ENCODE measurements around the gene TVP23B.
"Not testable (repeated sequence)": the region's sequence is repeated elsewhere in the genome, so short reads cannot be mapped to it uniquely, and the experiment has no call there.

The TVP23B gene

DNA sequence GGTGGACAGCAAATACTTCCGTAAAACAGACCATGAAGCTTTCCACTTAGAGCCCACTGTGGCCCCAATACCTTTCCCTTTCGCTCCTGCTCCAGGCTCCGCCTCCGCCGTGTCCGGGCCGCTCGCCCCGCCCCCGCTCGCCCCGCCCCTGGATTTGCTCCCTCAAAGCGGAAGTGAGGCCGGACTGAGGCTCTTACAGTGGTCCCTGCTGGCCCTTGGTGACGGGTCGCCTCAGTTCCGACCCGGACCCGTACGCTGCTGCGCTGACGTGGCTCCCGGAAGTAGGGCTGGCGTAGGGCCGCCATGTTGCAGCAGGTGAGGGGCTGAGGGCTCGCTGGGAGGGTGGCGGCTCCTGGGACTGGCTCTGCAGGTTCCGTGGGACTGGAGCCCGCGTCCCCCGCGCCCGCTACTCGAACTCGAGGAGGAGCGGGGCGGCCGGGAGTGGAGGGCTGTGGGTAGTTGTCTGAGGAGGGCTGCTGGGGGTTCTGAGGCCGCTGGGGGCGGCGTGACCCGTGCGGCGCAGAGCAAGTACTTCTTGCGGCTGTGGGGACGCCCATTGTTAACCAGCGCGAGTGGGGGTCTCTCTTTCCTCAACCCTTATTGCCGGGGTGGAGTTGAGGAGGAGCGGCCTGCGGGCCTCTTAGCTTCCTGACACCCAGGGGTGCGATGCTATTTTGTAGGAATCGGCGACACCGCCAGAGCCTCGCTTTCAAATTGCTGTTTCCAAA lies at the start of gene TVP23B:
Gene TVP23B, plus strand, starts transcription at position 193 of the 728 bp plus-strand sequence. Its CDS starts 111 bp downstream, at position 304.
- DNase-seq (ENCODE audit: low read depth), result peak; percentile 93
- H3K4me3 ChIP-seq (replicated peaks; ENCODE audit: low read depth, low read length), result peak within 1 kb of the TSS; percentile 58

DNA sequence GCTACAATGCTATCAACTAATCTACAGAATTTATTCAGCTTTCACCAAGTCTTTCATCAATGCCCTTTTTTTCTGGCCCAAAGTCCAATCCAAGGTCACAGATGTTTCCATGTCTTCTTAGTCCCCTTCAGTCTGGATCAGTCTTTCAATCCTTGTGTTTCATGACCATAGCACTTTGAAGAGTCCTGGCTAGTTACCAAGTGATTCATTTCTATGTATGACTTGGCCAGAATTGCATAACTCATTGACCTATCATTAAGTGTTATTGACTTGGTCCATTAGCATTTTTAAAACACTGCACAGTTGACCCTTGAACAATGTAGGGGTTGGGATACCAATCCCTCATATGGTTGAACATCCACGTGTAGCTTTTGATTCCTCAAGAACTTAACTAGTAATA lies 48.5 kb upstream of the TVP23B start:
- peak; percentile 26 for DNase-seq (ENCODE audit: low read depth)
- H3K4me3 ChIP-seq (replicated peaks; ENCODE audit: low read depth, low read length), result not testable (repeated sequence)

DNA sequence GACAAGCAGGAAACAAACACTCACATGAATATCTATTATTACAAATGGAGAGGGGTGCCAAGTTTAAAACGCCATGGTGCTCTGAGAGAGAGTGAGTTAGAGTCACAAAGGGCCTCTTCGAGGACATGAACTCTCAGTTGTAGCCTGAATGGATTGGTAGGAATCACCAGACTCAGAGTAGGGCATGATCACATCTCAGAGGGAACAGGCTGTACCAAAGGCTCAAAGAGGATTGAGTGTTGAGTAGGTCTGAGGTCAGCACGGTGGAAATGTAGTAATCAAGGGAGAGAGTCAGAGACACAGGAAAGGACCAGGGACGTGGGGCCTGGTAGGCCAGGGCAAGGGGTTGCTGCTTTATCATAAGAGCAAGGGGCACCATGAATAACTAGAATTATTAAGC lies 47.6 kb upstream of the TVP23B start:
- DNase-seq (ENCODE audit: low read depth), result peak; percentile 16
- not testable (repeated sequence) for H3K4me3 ChIP-seq (replicated peaks; ENCODE audit: low read depth, low read length)

DNA sequence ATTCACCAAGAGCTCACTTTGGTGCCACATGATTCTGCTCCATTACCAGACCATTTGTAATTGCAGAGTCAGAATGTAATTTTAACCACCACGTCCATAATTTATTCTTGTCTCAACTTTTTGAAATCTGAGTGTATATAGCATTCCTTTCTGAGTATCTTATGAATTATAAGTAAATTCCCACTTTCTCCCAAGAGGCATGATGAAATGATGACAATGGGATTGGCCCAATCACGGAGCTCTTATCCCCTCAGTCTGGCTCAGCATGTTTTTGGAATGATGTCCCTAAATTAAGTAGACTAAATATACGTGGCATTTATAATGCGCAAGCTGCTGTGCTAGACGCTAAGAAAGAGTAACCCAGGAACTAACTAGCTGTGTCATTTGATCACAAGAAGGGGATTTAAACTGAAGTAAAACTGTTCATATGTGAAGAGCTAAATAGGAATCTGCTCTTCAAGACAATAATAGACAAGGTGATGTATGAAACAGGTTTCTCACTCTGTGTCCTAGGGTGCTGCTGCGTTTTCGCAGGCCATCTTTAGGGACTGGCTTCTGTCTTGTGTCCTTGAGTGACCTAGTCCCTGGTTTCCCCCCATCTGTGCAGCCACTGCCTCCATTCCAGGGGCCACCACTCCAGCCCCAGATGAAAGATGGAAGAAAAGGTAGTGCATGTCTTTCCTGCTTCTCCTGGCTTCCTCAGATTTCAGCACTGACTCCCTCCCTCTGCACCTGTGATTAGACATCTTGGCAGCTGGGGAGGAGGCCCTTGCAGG lies 41.2 kb upstream of the TVP23B start:
- not testable (repeated sequence) for DNase-seq (ENCODE audit: low read depth); H3K4me3 ChIP-seq (replicated peaks; ENCODE audit: low read depth, low read length)

DNA sequence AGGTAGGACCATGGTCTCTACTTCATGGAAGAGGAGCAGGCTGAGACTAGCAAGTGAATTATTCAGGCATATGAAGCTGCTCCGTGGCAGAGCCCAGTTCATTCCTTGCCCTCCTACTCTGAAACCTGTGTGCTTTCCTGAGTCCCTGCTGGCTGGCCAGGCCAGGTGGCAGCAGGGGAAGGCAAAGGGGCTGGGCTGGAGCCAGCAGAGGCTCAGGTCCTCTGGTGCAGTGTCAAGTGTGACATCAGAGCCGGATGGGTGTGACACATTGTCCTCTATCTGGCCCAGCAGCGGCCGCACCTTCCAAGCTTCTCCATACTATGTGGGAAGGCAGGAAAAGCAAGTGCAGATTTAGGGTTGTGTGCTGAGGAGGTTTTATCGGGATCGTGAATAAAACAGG lies 39.8 kb upstream of the TVP23B start:
- not testable (repeated sequence) for H3K4me3 ChIP-seq (replicated peaks; ENCODE audit: low read depth, low read length); DNase-seq (ENCODE audit: low read depth)

DNA sequence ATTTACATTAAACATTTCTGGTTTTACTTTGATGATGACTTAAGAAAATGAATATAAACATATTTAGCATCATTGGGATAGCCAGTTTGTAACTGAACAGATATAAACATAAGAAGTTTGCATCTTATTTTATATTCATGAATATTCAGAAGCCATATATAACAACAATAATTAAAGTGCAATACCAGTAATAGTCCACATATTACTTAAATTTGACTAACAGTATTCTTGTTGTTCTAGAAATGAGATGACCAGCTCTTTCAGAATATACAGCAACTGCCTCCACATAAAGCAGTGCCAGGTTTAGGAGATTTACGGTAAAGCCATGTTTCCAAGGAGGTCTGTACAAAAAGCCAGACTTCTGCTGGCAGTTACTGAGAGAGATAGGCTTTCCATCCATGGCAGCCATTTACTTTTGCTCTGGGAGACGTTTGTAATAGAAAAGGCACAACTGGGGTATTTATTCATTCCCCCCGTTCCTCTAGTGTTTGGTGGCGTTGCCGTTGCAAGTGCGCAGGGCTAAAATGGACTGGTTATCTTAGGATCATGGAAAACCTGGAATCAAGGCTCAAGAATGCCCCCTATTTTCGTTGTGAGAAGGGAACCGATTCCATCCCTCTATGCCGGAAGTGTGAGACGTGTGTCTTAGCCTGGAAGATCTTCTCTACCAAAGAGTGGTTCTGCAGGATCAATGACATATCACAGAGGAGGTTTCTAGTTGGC lies 37.1 kb upstream of the TVP23B start, which contains the start of gene FBXW10:
Gene FBXW10, plus strand, starts transcription at position 356 of the 723 bp plus-strand sequence. Its CDS starts 191 bp downstream, at position 547.
- not testable (repeated sequence) for H3K4me3 ChIP-seq (replicated peaks; ENCODE audit: low read depth, low read length); DNase-seq (ENCODE audit: low read depth)

DNA sequence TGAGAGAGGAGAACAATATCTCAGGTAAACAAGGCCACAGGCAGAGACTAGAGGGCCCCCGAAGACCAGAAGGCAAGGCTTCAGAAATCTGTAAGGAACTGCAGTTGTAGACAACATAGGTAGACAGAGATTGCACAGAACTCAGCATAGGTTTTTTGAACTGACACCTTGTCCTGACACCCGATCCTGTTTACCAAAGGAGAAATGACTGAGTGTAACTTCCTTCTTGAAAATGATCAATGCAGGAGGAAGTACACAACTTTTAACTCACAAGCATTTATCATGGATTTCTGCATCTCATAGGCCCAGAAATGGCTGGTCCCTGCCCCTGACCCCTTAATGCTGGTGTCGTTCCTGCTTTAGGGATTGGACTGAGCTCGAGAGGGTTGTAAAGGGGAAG lies 36.3 kb upstream of the TVP23B start:
- H3K4me3 ChIP-seq (replicated peaks; ENCODE audit: low read depth, low read length); DNase-seq (ENCODE audit: low read depth): not testable (repeated sequence)

DNA sequence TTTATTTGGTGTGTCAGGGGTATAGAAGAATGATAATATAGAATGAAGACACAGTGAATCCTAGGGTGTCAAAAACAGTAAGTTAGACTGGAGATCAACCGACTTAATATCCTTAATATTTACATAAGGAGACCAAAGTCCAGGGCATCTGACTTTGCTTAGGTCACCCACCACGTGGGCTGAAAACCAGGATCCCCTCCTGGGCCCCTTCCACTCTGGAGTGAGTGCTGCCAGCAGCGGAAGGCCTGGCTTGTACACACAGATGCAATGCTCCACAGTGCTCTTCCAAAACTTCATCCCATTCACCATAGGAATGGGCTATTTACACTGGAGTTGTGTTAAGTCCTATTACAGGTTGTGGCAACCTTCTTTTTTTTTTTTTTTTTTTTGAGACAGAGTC lies 34.4 kb upstream of the TVP23B start:
- DNase-seq (ENCODE audit: low read depth); H3K4me3 ChIP-seq (replicated peaks; ENCODE audit: low read depth, low read length): not testable (repeated sequence)

DNA sequence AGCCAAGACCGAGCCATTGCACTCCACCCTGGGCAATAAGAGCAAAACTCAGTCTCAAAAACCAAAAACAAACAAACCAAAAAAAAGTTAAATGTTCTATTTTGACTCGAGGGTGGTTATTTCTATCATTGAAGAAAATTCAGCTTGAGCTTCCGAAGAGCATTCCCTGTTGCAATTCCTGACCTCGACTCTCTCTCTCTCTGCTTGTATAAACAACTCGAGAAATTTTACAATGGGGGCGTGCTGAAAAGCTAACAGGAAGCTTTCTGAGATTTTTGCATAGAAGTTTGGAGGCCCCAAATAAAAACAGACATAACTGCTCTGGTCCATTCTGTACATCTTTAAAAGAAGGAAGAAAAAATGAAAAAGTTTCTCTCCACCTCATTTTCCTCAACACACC lies 33.5 kb upstream of the TVP23B start:
- DNase-seq (ENCODE audit: low read depth); H3K4me3 ChIP-seq (replicated peaks; ENCODE audit: low read depth, low read length): not testable (repeated sequence)

DNA sequence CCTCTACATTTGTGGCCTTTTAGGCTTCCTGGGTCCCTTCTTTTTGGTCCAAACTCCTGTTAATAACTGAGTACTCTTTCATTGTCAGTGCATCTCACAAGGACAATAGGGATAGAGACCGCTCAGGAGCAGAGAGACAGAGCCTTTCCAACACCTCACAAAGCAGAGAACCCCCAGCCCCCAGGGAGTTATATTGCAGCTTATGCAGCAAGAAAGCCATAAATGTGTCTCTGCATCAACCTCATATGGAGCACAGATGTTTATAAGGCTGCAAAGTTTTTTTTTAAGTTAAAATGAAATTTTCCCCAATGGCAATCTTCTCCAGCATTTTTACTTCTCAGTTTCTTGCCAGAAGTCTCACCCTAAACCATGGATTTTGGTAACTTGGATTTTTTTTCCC lies 30.7 kb upstream of the TVP23B start:
- DNase-seq (ENCODE audit: low read depth); H3K4me3 ChIP-seq (replicated peaks; ENCODE audit: low read depth, low read length): not testable (repeated sequence)

DNA sequence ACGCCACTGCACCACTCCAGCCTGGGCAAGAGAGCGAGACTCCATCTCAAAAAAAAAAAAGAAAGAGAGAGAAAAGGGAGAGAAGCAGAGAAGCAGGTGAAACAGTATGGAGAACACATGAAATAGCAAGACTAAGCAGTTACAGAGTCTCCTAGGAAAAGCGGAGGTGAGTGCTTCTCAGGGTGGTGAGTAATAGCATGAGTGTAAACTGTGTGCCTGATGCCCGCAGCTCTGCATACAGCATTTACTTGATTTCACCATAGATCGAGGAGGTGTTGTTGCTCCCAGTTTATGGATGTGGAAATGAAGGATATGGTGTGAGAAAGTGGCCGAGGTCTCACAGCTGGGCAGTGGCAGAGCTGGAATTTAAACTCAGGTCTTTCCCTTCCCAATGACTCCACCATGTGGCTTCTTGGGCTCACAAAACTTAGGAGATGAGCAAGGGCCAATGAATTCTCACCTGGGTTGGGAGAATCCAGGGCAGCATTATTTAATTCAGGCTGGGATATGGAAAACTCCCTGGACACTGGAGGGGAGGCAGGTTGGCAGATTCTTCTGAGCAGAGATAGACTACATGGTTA lies 27.1 kb upstream of the TVP23B start:
- H3K4me3 ChIP-seq (replicated peaks; ENCODE audit: low read depth, low read length); DNase-seq (ENCODE audit: low read depth): not testable (repeated sequence)

DNA sequence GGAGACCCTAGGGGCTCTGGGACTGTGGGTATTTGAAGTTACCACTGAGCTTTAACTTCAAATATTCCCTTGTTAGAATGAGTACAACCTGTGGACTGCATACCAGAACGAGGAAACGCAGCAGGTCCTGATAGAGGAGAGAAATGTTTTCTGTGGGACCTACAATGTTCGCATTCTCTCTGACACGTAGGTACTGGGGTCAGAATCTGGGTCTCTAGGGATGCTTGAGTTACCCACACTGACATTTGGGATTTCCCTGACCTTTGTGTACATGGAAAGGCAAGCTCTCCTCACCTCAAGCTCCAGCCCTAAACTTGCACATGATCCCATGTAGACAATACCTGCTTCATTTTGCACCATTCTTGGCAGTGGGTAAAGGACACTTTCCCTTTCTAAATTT lies 25.0 kb upstream of the TVP23B start:
- not testable (repeated sequence) for DNase-seq (ENCODE audit: low read depth); H3K4me3 ChIP-seq (replicated peaks; ENCODE audit: low read depth, low read length)

DNA sequence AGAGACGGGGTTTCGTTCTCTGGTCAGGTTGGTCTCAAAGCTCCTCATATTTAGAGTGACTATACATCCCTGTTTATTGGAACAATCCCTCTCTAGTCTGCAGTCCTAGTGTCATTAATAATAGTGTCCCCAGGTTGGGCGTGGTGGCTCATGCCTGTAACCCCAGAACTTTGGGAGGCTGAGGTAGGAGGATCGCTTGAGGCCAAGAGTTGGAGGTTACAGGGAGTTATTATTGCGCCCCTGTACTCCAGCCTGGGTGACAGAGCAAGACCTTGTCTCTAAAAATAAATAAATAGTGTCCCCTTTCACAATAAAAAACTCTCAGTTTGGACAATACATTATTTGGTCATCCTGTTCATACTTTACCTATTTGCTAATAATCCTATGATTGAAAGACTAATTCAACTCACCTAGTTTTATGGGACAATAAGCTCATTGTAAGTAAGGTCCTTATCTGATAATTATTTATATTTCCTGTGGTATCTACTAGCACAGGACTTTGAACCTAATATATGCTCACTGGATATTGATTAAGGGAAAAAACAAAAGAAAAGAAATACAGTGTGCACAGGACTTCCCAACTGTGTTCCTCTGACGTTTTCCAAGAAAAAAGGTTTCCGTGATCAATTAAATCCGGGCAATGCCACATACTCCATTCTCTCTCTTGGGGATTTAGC lies 23.5 kb upstream of the TVP23B start:
- not testable (repeated sequence) for H3K4me3 ChIP-seq (replicated peaks; ENCODE audit: low read depth, low read length); DNase-seq (ENCODE audit: low read depth)

DNA sequence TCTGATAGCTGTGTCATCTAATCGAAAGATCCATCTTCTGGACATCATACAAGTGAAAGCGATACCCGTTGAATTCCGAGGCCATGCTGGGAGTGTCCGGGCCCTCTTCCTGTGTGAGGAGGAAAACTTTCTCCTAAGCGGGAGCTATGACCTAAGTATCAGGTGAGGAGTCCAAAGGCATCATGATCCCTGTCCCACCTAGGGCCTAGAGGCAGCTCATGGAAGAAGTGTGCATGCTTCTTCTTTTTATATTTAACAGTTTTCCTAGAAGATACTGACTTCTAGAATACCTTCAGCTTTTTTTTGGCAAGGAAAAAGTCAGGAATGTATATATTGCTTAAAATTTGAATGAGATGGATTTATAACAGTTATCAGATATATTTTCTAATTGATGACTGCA lies 22.6 kb upstream of the TVP23B start:
- DNase-seq (ENCODE audit: low read depth); H3K4me3 ChIP-seq (replicated peaks; ENCODE audit: low read depth, low read length): not testable (repeated sequence)

DNA sequence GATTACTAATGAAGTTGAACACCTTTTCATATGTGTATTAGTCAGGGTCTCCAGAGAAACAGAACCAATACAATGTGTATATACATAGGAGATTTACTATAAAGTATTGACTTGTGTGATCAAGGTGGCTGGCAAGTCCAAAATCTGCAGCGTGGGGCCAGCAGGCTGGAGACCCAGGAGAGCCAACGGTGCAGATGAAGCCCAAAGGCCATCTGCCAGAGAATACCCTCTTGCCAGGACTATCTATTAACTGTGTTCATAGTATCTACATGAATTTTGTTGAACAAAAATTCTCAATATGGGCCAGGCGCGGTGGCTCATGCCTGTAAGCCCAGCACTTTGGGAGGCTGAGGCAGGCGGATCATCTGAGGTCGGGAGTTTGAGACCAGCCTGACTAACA lies 20.8 kb upstream of the TVP23B start:
- not testable (repeated sequence) for H3K4me3 ChIP-seq (replicated peaks; ENCODE audit: low read depth, low read length); DNase-seq (ENCODE audit: low read depth)

DNA sequence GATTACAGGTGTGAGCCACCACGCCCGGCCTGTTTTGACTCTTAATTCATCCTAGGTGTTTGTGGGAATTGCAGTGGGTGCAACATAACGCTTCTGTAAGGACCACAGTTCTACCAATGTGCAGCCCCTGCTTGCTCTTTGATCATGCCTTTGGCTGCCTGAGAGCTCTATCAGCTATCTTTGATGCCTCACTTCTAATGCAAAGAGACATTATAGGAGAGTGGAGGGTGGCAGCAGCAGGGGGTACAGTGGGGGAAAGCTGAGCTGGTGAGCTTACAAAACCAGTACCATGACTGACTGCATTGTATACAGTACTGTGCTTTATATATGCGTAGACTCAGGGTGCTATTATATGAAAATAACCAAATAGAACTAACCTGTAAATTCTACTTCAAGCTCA lies 10.4 kb upstream of the TVP23B start:
- DNase-seq (ENCODE audit: low read depth); H3K4me3 ChIP-seq (replicated peaks; ENCODE audit: low read depth, low read length): not testable (repeated sequence)

DNA sequence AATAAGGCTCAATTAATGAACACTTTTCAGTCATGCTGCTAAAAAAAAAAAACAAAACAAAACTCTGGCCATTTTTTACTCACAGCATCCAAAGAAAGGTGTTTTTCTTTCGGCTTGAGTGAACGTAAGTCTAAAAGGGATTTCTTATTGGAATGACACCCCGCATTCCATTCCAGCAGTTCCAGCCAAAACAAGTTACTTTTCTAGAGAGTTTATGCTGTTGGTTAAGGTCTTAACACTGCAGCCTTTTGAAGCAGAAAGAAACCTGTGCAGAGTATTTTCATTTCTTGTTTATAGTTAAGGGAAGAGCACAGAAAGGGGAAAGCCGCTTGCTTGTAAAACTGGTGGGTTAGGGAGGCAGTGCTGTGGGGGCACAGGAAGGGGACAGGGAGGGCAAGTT lies 9.9 kb upstream of the TVP23B start:
- not testable (repeated sequence) for DNase-seq (ENCODE audit: low read depth); H3K4me3 ChIP-seq (replicated peaks; ENCODE audit: low read depth, low read length)
